GM12891 (cell line): Measurements from ENCODE around the gene MBTD1.
"Not testable (repeated sequence)": the region's sequence is repeated elsewhere in the genome, so short reads cannot be mapped to it uniquely, and the experiment has no call there.

Source experiments
- POLR2A ChIP-seq: IDR thresholded peaks from 2 replicates; pipeline ENCODE4 v1.6.1; 2011; ENCODE audit warnings: low read depth, low read length, control low read depth
- POLR2AphosphoS5 ChIP-seq: IDR thresholded peaks from 2 replicates; pipeline ENCODE4 v1.6.1; 2011; ENCODE audit warnings: low read depth, low read length, control low read depth
- POU2F2 ChIP-seq: IDR thresholded peaks from 2 replicates; pipeline ENCODE4 v1.6.1; 2011; ENCODE audit warnings: low read depth, mild to moderate bottlenecking, control low read depth, low read length, moderate library complexity
- TAF1 ChIP-seq: IDR thresholded peaks from 2 replicates; pipeline ENCODE4 v1.6.1; 2011; ENCODE audit warnings: low read depth, low read length, control low read depth

DNA sequence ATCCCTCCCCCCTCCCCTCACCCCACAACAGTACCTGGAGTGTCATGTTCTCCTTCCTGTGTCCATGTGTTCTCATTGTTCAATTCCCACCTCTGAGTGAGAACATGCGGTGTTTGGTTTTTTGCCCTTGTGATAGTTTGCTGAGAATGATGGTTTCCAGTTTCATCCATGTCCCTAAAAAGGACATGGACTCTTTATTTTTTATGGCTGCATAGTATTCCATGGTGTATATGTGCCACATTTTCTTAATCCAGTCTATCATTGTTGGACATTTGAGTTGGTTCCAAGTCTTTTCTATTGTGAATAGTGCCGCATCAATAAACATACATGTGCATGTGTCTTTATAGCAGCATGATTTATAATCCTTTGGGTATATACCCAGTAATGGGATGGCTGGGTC, 34.5 kb upstream of the MBTD1 start:
- not testable (repeated sequence) for TF ChIP-seq TAF1, POLR2A, POLR2AphosphoS5, POU2F2
